Trophoblast cell (in vitro differentiated cells and primary cell): ENCODE data around the gene LITAF.

Source experiments
- DNase-seq, 2 donors: peaks; one replicate each; pipeline ENCODE4 v3.0.0-alpha.2; 2016
- H2AFZ ChIP-seq: 2 replicates; pipeline ENCODE4 v1.6.1; 2013; ENCODE audit warnings: low read length, moderate library complexity, mild to moderate bottlenecking; ENCODE audit not compliant: insufficient read depth, poor library complexity
- H2AK5ac ChIP-seq: 2 replicates; pipeline ENCODE4 v1.6.1; 2013; ENCODE audit warnings: mild to moderate bottlenecking, low read length
- H2BK120ac ChIP-seq: 2 replicates; pipeline ENCODE4 v1.6.1; 2013; ENCODE audit warnings: low read length, mild to moderate bottlenecking, moderate library complexity; ENCODE audit not compliant: insufficient read depth, poor library complexity
- H2BK12ac ChIP-seq: 2 replicates; pipeline ENCODE4 v1.6.1; 2013; ENCODE audit warnings: mild to moderate bottlenecking, low read length, moderate library complexity
- H2BK5ac ChIP-seq: 2 replicates; pipeline ENCODE4 v1.6.1; 2013; ENCODE audit warnings: low read length, low read depth, moderate library complexity, mild to moderate bottlenecking; ENCODE audit not compliant: poor library complexity
- H3K14ac ChIP-seq: 2 replicates; pipeline ENCODE4 v1.6.1; 2013; ENCODE audit warnings: mild to moderate bottlenecking, low read length
- H3K18ac ChIP-seq: 2 replicates; pipeline ENCODE4 v1.6.1; 2013; ENCODE audit warnings: mild to moderate bottlenecking, low read length
- H3K23ac ChIP-seq: 2 replicates; pipeline ENCODE4 v1.6.1; 2013; ENCODE audit warnings: low read length
- H3K27ac ChIP-seq: 2 replicates; pipeline ENCODE4 v1.5.1; 2013; ENCODE audit warnings: low read depth, mild to moderate bottlenecking, inconsistent platforms, low read length, moderate library complexity
- H3K27me3 ChIP-seq: 2 replicates; pipeline ENCODE4 v1.6.1; 2013; ENCODE audit warnings: inconsistent platforms, mild to moderate bottlenecking, low read length, moderate library complexity; ENCODE audit not compliant: insufficient read depth
- H3K36me3 ChIP-seq, 2 experiments: 1 replicate in 1 of 2; 2 replicates in 1 of 2; pipeline ENCODE4 v1.6.1; 2013; ENCODE audit warnings: low read length in 2 of 2, mild to moderate bottlenecking in 2 of 2, moderate library complexity in 1 of 2; ENCODE audit not compliant: insufficient read depth in 2 of 2, control insufficient read depth in 1 of 2
- H3K4ac ChIP-seq: 2 replicates; pipeline ENCODE4 v1.6.1; 2013; ENCODE audit warnings: low read depth, mild to moderate bottlenecking, low read length, moderate library complexity
- H3K4me1 ChIP-seq, 2 experiments: 1 replicate in 1 of 2; 2 replicates in 1 of 2; pipeline ENCODE4 v1.6.1; 2013; ENCODE audit warnings: low read length in 2 of 2, mild to moderate bottlenecking in 2 of 2, moderate library complexity in 1 of 2; ENCODE audit not compliant: insufficient read depth in 2 of 2, control insufficient read depth in 1 of 2
- H3K4me2 ChIP-seq: 2 replicates; pipeline ENCODE4 v1.6.1; 2013; ENCODE audit warnings: inconsistent platforms, mild to moderate bottlenecking, low read length, moderate library complexity
- H3K4me3 ChIP-seq: 2 replicates; pipeline ENCODE4 v1.5.1; 2013; ENCODE audit warnings: mild to moderate bottlenecking, low read depth, low read length, inconsistent platforms
- H3K79me1 ChIP-seq: one replicate; pipeline ENCODE4 v1.6.1; 2013; ENCODE audit warnings: low read length
- H3K79me2 ChIP-seq: 2 replicates; pipeline ENCODE4 v1.6.1; 2013; ENCODE audit warnings: low read length, mild to moderate bottlenecking; ENCODE audit not compliant: control insufficient read depth, insufficient read depth, poor library complexity
- H3K9ac ChIP-seq: 2 replicates; pipeline ENCODE4 v1.6.1; 2013; ENCODE audit warnings: mild to moderate bottlenecking, low read length
- H3K9me3 ChIP-seq: 2 replicates; pipeline ENCODE4 v1.6.1; 2013; ENCODE audit warnings: low read depth, mild to moderate bottlenecking, control low read depth, inconsistent platforms, low read length; ENCODE audit not compliant: insufficient read depth
- H4K12ac ChIP-seq: 2 replicates; pipeline ENCODE4 v1.6.1; 2013; ENCODE audit warnings: low read depth, mild to moderate bottlenecking, low read length, moderate library complexity
- H4K8ac ChIP-seq: 2 replicates; pipeline ENCODE4 v1.6.1; 2013; ENCODE audit warnings: low read depth, mild to moderate bottlenecking, low read length, moderate library complexity
- H4K91ac ChIP-seq: one replicate; pipeline ENCODE4 v1.6.1; 2013; ENCODE audit warnings: low read depth, mild to moderate bottlenecking, low read length, moderate library complexity
- WGBS: extraction: QIAGEN DNeasy Blood & Tissue Kit; methylation state at CpG from one replicate; pipeline ENCODE4 v1.1.7; 2013; ENCODE audit warnings: missing lambda C conversion rate; ENCODE audit not compliant: insufficient read length, insufficient coverage; ENCODE audit errors: extremely low coverage; 5-methylcytosine and 5-hydroxymethylcytosine counted together

LITAF gene

DNA sequence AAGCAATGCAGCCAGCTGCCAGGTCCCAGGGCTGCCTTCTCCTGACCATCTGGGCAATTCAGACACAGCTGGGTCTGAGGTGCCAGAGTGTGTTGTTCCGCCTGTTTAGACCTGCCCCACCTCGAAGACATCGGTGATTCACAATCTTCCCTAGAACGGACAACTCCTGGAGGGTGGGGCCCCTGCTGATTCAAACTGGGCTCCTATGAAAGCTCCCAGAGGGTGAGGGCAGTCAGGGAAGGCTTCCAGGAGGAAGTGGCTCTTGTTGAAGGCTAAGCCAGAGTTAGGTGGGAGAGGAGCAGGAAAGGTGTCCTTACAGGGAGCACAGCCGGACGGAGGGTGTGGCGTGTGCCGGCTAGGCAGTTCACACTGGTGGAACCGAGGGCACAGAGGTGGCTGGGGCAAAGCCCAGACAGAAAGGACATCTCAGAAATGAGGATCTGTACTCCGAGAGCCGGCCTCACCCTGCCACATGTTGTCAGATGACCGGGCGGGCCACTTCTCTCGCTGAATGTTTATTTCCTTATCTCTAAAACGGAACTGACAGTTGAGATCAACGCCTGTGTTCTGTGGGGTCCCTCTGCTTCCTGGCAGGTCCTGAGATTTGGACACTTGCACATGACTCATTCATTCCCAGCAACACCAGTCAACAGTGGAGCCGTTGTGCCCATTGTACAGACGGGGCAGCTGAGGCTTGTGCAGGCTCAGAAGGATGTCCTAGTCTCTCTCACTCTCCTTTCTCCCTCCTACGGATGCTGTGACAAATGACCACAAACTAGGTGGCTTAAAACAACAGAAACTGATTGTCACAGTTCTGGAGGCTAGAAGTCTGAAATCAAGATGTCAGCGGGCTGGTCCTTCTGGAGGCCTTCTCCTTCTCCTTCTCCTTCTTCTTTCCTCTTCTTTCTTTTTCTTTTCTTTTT is 26.9 kb upstream of the LITAF start:
- DNase-seq = peak; percentile 57 to 70
- Histone ChIP-seq H3K4ac (no peak overlapping the region), H3K27ac (no peak overlapping the region), H3K9me3 (no peaks in the 10 kb centered on the region), H3K18ac (no peak overlapping the region), H3K4me1 (peaks cover 4 to 13% of the 10 kb centered on the region in 2 experiments), H4K12ac (no peak overlapping the region), H3K4me2 (no peak overlapping the region), H2BK120ac (no peak overlapping the region), H2BK12ac (no peak overlapping the region), H3K36me3 (no peaks in the 10 kb centered on the region), H2AK5ac (no peak overlapping the region), H2AFZ (no peak overlapping the region), H3K14ac (no peak overlapping the region), H3K27me3 (no peaks in the 10 kb centered on the region), H3K9ac (no peak overlapping the region), H3K4me3 (no peak overlapping the region), H3K23ac (no peak overlapping the region), H4K91ac (no peak overlapping the region), H2BK5ac (no peak overlapping the region), H3K79me1 (no peaks in the 10 kb centered on the region), H3K79me2 (no peaks in the 10 kb centered on the region), H4K8ac (no peak overlapping the region)
- WGBS = no CpG with 5 or more reads among the region's 20 CpGs

DNA sequence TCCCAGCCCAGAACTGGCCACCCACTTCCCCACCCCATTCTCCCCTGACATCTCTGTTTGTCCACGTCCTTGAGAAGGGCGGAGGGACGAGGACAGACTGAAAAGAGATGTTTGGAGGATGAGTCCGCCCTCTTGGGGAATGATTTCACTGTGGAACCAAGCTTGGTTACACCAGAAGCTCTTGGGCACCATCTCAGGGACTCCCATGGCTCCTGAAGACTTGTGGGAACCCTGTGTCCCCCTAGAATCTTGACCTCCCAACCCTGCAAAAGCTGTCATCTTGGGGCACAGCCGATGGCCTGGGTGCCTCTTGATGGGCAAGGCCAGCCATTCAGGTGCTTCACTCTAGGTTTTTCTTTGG is 25.9 kb upstream of the LITAF start:
- no peak overlapping the region for H3K18ac ChIP-seq
- no peaks in the 10 kb centered on the region for H3K79me1 ChIP-seq
- H3K4me3 ChIP-seq = no peak overlapping the region
- no peak overlapping the region for H2BK12ac ChIP-seq
- no peak overlapping the region for H4K91ac ChIP-seq
- no peaks in the 10 kb centered on the region for H3K9me3 ChIP-seq
- no peaks in the 10 kb centered on the region for H3K79me2 ChIP-seq
- DNase-seq = no peak
- H3K4me1 ChIP-seq = peaks cover 4 to 13% of the 10 kb centered on the region in 2 experiments
- H4K8ac ChIP-seq = no peak overlapping the region
- H3K36me3 ChIP-seq = no peaks in the 10 kb centered on the region
- no peak overlapping the region for H2BK5ac ChIP-seq
- H3K4ac ChIP-seq = no peak overlapping the region
- H2BK120ac ChIP-seq = no peak overlapping the region
- no peak overlapping the region for H2AK5ac ChIP-seq
- no peak overlapping the region for H4K12ac ChIP-seq
- no peak overlapping the region for H3K9ac ChIP-seq
- H3K14ac ChIP-seq = no peak overlapping the region
- no peak overlapping the region for H3K23ac ChIP-seq
- H3K4me2 ChIP-seq = no peak overlapping the region
- no peaks in the 10 kb centered on the region for H3K27me3 ChIP-seq
- no peak overlapping the region for H3K27ac ChIP-seq
- no peak overlapping the region for H2AFZ ChIP-seq
- WGBS = no CpG with 5 or more reads among the region's 5 CpGs

DNA sequence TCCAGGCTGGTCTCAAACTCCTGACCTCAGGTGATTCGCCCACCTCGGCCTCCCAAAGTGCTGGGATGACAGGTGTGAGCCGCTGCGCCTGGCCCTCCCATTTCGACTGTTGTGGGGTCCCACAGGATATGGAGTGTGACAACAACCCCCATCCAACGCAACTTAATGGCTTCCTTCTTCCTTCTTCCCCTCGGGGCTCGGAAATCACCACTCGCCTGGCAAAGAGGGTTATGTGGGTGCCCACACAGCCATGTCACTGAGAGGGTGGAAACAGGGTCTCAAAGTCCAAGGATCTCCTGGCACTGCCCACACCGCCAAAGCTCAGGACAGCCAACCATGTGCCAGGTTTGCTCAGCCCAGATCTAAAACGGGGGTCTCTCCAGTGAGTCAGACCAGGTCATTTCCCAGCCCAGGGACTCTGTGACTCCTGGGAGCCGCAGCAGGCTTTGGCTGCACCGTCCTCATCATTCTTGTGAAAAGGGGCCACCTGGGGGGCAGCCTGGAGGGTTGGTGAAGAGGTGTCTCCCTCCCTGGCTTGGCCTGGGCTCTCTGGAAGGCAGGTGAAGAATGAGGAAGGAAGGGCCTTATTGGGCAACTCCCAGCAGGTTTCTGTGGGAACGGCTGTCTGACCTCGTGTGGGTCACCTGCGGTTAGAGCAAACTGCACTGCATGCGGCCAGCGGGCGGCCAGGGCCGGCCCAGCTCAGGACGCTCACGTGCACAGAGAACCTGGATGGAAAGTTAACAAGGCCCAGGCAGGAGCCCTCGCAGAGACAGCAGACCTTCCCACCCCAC is 25.3 kb upstream of the LITAF start:
- no peak overlapping the region for H2BK120ac ChIP-seq
- H3K14ac ChIP-seq = no peak overlapping the region
- H3K79me1 ChIP-seq = no peaks in the 10 kb centered on the region
- no peak overlapping the region for H3K18ac ChIP-seq
- no CpG with 5 or more reads among the region's 23 CpGs for WGBS
- no peaks in the 10 kb centered on the region for H3K79me2 ChIP-seq
- no peak overlapping the region for H3K23ac ChIP-seq
- H2BK12ac ChIP-seq = no peak overlapping the region
- H4K12ac ChIP-seq = no peak overlapping the region
- H4K8ac ChIP-seq = no peak overlapping the region
- no peak overlapping the region for H2BK5ac ChIP-seq
- H4K91ac ChIP-seq = no peak overlapping the region
- H2AFZ ChIP-seq = no peak overlapping the region
- H3K4ac ChIP-seq = no peak overlapping the region
- no peak overlapping the region for H3K27ac ChIP-seq
- no peak overlapping the region for H3K9ac ChIP-seq
- peak; percentile 94 to 96 for DNase-seq
- no peak overlapping the region for H3K4me3 ChIP-seq
- H3K36me3 ChIP-seq = no peaks in the 10 kb centered on the region
- H3K4me1 ChIP-seq = peaks cover 4 to 13% of the 10 kb centered on the region in 2 experiments
- H2AK5ac ChIP-seq = no peak overlapping the region
- no peak overlapping the region for H3K4me2 ChIP-seq
- H3K9me3 ChIP-seq = no peaks in the 10 kb centered on the region
- H3K27me3 ChIP-seq = no peaks in the 10 kb centered on the region

DNA sequence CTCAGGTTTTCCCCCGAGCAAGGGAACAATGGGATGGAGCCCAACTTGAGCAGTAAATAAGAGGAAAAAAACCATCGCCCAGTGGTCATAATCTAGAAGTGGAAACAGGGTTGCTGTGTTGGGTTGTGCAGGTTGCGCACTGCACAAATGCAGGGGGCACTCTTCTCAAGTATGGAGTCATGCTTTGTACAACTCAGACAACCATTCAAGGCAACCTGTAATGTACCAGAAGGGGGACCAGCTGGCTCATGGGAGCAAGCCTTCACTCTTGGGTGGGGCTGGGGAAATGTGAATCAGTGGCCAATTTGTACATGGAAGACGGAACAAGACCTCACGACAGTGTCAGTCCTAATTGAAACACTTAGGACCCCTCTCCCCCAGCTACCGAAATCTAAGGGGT is 23.9 kb upstream of the LITAF start:
- no peaks in the 10 kb centered on the region for H3K27me3 ChIP-seq
- H2BK12ac ChIP-seq = no peak overlapping the region
- no peak overlapping the region for H2AFZ ChIP-seq
- H2BK5ac ChIP-seq = no peak overlapping the region
- no peak overlapping the region for H3K4ac ChIP-seq
- H3K4me3 ChIP-seq = no peak overlapping the region
- no peak overlapping the region for H4K91ac ChIP-seq
- H2BK120ac ChIP-seq = no peak overlapping the region
- WGBS = no CpG with 5 or more reads among the region's 6 CpGs
- no peaks in the 10 kb centered on the region for H3K36me3 ChIP-seq
- H3K23ac ChIP-seq = no peak overlapping the region
- no peak overlapping the region for H3K9ac ChIP-seq
- no peak overlapping the region for H3K18ac ChIP-seq
- H3K27ac ChIP-seq = no peak overlapping the region
- H4K12ac ChIP-seq = no peak overlapping the region
- no peak overlapping the region for H4K8ac ChIP-seq
- H3K4me2 ChIP-seq = no peak overlapping the region
- H3K14ac ChIP-seq = no peak overlapping the region
- H3K4me1 ChIP-seq = peaks cover 4 to 10% of the 10 kb centered on the region in 2 experiments
- no peaks in the 10 kb centered on the region for H3K79me2 ChIP-seq
- H3K9me3 ChIP-seq = no peaks in the 10 kb centered on the region
- DNase-seq = no peak
- H2AK5ac ChIP-seq = no peak overlapping the region
- H3K79me1 ChIP-seq = no peaks in the 10 kb centered on the region
